Lung (tissue), 12 donors: Measurements from ENCODE around the gene ARHGEF2. TPM values are rescaled to one million over a fixed set of nuclear protein-coding genes. Genes with fewer than 3 reads are reported as not detected.

Source experiments
- ATAC-seq: fragments of 200-7000 bp; cut with Tn5 transposase; one replicate; pipeline ENCODE4 v1.9.1; 2020; ENCODE audit warnings: moderate number of reproducible peaks; ENCODE audit not compliant: insufficient read depth, low FRiP score
- DNase-seq, 3 donors: peaks; one replicate each; pipeline ENCODE4 v3.0.0-alpha.2; 2013 to 2017
- H3K27ac ChIP-seq, 2 donors: one replicate each; pipeline ENCODE4 v1.5.1; 2013; ENCODE audit warnings: mild to moderate bottlenecking in 2 of 2, moderate library complexity in 2 of 2, control low read depth in 1 of 2, inconsistent platforms in 1 of 2, low read depth in 1 of 2, low read length in 1 of 2
- H3K27me3 ChIP-seq, 3 donors: one replicate each; pipeline ENCODE4 v1.5.1; 2013; ENCODE audit warnings: low read length in 2 of 3; ENCODE audit not compliant: control insufficient read depth in 3 of 3, insufficient read depth in 3 of 3
- H3K36me3 ChIP-seq, 4 donors: one replicate each; pipeline ENCODE4 v1.5.1; 2013; ENCODE audit warnings: low read length in 4 of 4, mild to moderate bottlenecking in 1 of 4, moderate library complexity in 1 of 4; ENCODE audit not compliant: control insufficient read depth in 4 of 4, insufficient read depth in 4 of 4
- H3K4me1 ChIP-seq, 5 donors: one replicate each; pipeline ENCODE4 v1.5.1; 2013; ENCODE audit warnings: low read length in 5 of 5, mild to moderate bottlenecking in 2 of 5, moderate library complexity in 1 of 5; ENCODE audit not compliant: control insufficient read depth in 5 of 5, insufficient read depth in 5 of 5
- H3K4me3 ChIP-seq: one replicate; pipeline ENCODE4 v1.5.1; 2013; ENCODE audit warnings: mild to moderate bottlenecking, control low read depth, moderate library complexity
- H3K9ac ChIP-seq, 2 donors: one replicate each; pipeline ENCODE4 v1.5.1; 2013; ENCODE audit warnings: low read length in 2 of 2, control low read depth in 1 of 2; ENCODE audit not compliant: insufficient read depth in 1 of 2
- H3K9me3 ChIP-seq, 4 donors: one replicate each; pipeline ENCODE4 v1.5.1; 2013; ENCODE audit warnings: low read length in 3 of 4, mild to moderate bottlenecking in 1 of 4, moderate library complexity in 1 of 4; ENCODE audit not compliant: control insufficient read depth in 4 of 4, insufficient read depth in 3 of 4
- CTCF ChIP-seq: IDR thresholded peaks from 2 replicates; pipeline ENCODE4 v1.5.1; 2012; ENCODE audit warnings: mild to moderate bottlenecking; ENCODE audit errors: control extremely low read depth, extremely low read depth
- WGBS, 2 donors: extraction: QIAGEN DNeasy Blood & Tissue Kit; methylation state at CpG; one replicate each; pipeline ENCODE4 v1.1.7; 2013; 5-methylcytosine and 5-hydroxymethylcytosine counted together
- polyA plus RNA-seq, 2 donors: library from polyadenylated mRNA; stranded (reverse); fragments of 200-250 nt; gene quantifications; one replicate each; pipeline ENCODE4 v1.2.1, GENCODE V29; 2013
- total RNA-seq, 2 donors: library from RNA; depleted of rRNA in 1 of 2; stranded (reverse); fragments of >200 nt in 1 of 2; gene quantifications; one replicate each; pipeline ENCODE4 v1.2.1, GENCODE V29; 2014 to 2021
- donor health status: control.
- donor health status: control.
- donor health status: Bipolar disorder and iron deficiency.
- donor health status: healthy.
- donor health status: DM: yes; HTN: yes; CAD: no.

The ARHGEF2 gene
- total and polyA plus RNA-seq, 4 donors: 72.0 to 289 (median 120) TPM

DNA sequence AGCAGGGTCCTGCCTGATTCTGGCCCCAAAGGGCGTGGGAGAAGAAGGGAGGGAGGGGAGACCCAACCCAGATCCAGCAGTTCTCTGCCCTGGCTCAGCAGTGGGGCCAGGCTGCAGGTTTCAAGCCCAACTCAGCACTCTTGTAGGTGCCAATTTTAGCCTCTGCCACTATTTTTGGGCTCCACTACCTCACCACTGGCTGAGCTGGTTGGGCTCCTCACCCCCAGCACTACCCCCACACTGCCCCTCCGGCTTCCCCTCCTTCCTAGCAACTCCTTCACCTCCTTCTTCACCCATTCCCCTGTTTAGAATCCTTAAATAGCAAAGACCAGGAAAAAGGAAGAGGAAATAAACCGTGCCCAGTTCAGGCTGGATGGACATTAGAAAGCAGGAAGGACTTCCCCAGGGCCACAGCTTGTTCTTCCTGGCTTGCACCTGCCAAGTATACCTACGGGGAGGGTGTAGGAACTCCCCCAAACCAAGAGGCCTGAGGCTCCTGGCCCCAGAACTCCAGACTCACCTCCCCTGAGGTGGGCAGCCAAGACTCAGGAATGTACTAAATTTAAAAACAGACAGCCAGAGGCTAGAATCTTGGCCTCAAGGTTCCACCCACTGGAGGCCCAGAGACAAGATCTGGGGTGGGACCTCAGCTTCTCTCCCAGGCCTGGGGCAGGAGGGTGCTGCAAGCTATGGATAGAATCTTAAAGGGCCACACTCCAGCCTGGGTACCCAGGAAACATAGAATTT is 1.4 kb upstream of the ARHGEF2 start:
- H3K27me3 ChIP-seq: no peaks in the 10 kb centered on the region
- WGBS, 2 donors: 4 to 13% methylated on average over 4 of the region's 4 CpGs
- no peak for TF ChIP-seq CTCF
- no peak overlapping the region for H3K4me3 ChIP-seq
- ATAC-seq (no peak), DNase-seq (no peak)
- H3K36me3 ChIP-seq: peaks cover 0 to 3% (median 0%) of the 10 kb centered on the region in 4 donors
- peaks cover 22 to 79% (median 31%) of the 10 kb centered on the region in 5 donors for H3K4me1 ChIP-seq
- H3K27ac ChIP-seq: peak overlapping the region; percentile 89 to 97
- no peaks in the 10 kb centered on the region for H3K9me3 ChIP-seq
- H3K9ac ChIP-seq: peak overlapping the region in 1 of 2 donors; percentile 89

- ATAC-seq (peak; percentile 5), DNase-seq (peak in 2 of 3 donors; percentile 38 to 50)
- H3K4me1 ChIP-seq: peaks cover 26 to 83% (median 39%) of the 10 kb centered on the region in 5 donors
- no peak for TF ChIP-seq CTCF
- peak overlapping the region; percentile 50 to 89 for H3K9ac ChIP-seq
- no peaks in the 10 kb centered on the region for H3K27me3 ChIP-seq
- H3K4me3 ChIP-seq: peak overlapping the region; percentile 88
- WGBS, 2 donors: 1 to 3% methylated on average over 8 of the region's 8 CpGs
- peak overlapping the region; percentile 89 to 97 for H3K27ac ChIP-seq
- peaks cover 0 to 4% (median 0%) of the 10 kb centered on the region in 4 donors for H3K36me3 ChIP-seq
- H3K9me3 ChIP-seq: no peaks in the 10 kb centered on the region
These were observed 654 bp upstream of the ARHGEF2 start for GRCh38 chr1:155978973-155979429.

DNA sequence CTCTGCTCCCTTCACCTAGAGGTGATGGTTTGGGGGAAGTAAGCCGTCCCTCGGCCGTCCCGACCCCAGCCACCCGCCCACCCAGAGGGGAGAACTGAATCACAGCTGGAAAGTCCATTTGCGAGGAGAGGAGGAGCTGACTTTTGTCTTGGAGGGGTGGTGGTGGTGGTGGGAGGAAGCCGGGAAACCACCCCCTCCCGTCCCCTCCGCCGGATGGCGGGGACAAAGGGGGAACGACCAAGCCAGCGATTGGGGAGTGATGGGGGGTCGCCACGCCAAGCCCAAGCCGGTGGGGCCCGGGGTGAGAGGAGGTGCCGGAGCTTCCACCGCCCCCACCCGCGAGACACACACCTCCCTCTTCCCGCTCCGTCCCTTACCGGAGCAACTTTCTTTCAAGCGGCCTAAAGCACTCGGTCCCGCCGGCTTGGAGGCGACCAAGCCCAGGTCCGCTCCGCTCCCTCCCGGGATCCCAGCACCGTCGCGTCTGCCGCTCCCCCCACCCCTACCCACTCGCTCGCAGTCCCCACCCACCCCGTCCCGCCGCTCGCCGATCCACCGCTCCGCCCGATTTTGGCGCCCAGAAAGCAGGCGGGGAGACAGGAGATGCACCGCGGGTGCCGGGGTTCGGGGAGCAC is 540 bp downstream of the ARHGEF2 start:
- H3K9me3 ChIP-seq: no peaks in the 10 kb centered on the region
- peaks cover 0 to 6% (median 0%) of the 10 kb centered on the region in 4 donors for H3K36me3 ChIP-seq
- H3K27ac ChIP-seq: peak overlapping the region; percentile 89 to 97
- peak overlapping the region; percentile 46 to 89 for H3K9ac ChIP-seq
- 0 to 1% methylated on average over 45 to 52 of the region's 52 CpGs for WGBS, 2 donors
- no peak for ATAC-seq
- no peak for TF ChIP-seq CTCF
- H3K4me3 ChIP-seq: peak overlapping the region; percentile 88
- H3K27me3 ChIP-seq: no peaks in the 10 kb centered on the region
- DNase-seq: peak; percentile 79 to 85 (median 81)
- peaks cover 29 to 76% (median 42%) of the 10 kb centered on the region in 5 donors for H3K4me1 ChIP-seq
